Hippocampal formation (tissue), 2 donors: ENCODE data around the gene SLC36A4.
"Not testable (repeated sequence)": the region's sequence is repeated elsewhere in the genome, so short reads cannot be mapped to it uniquely, and the experiment has no call there.

ENCODE experiments used
- DNase-seq, 2 donors: peaks; one replicate each; lab custom pipeline; 2025; lab: John Stamatoyannopoulos, UW

Gene SLC36A4

GRCh38 chr11:93122535-93123235 lies 75.1 kb downstream of the SLC36A4 start:
- DNase-seq, result no peak

- no peak for DNase-seq
Observed at GRCh38 chr11:93118276-93118675, 79.5 kb downstream of the SLC36A4 start.

- no peak for DNase-seq
Observed at GRCh38 chr11:93117565-93117964, 80.2 kb downstream of the SLC36A4 start.

GRCh38 chr11:93116641-93117441 lies 81.0 kb downstream of the SLC36A4 start:
- no peak for DNase-seq

- DNase-seq, result no peak
Observed at GRCh38 chr11:93114304-93114703, 83.5 kb downstream of the SLC36A4 start.

- DNase-seq, result no peak
Observed at GRCh38 chr11:93113824-93114223, 84.0 kb downstream of the SLC36A4 start.

- not testable (repeated sequence) for DNase-seq
Observed at GRCh38 chr11:93111147-93111546, 86.6 kb downstream of the SLC36A4 start.

- no peak for DNase-seq
Observed at GRCh38 chr11:93100211-93100610, 97.6 kb downstream of the SLC36A4 start.

- DNase-seq, result no peak
Observed at GRCh38 chr11:93099806-93100205, 98.0 kb downstream of the SLC36A4 start.
